Immature natural killer cell (primary cell): Measurements from ENCODE around the gene GPC6. TPM values are rescaled to one million over a fixed set of nuclear protein-coding genes. Genes with fewer than 3 reads are reported as not detected.

ENCODE experiments used
- DNase-seq, 3 donors: peaks; one replicate each; pipeline ENCODE4 v3.0.0; 2022; ENCODE audit warnings: mixed read lengths in 1 of 3
- H3K27ac Mint-ChIP-seq, 6 donors: one replicate each; pipeline ENCODE4 v1.8.0; 2020; ENCODE audit warnings: mixed read lengths in 6 of 6, mild to moderate bottlenecking in 5 of 6, inconsistent platforms in 4 of 6, moderate library complexity in 3 of 6
- H3K27me3 Mint-ChIP-seq, 3 donors: one replicate each; pipeline ENCODE4 v1.8.0; 2020 to 2021; ENCODE audit warnings: low read depth in 3 of 3, mild to moderate bottlenecking in 3 of 3, mixed read lengths in 3 of 3, moderate library complexity in 3 of 3, inconsistent platforms in 1 of 3
- H3K36me3 Mint-ChIP-seq, 3 donors: one replicate each; pipeline ENCODE4 v1.8.0; 2020; ENCODE audit warnings: mixed read lengths in 3 of 3, inconsistent platforms in 2 of 3, mild to moderate bottlenecking in 2 of 3
- H3K4me1 Mint-ChIP-seq, 2 donors: one replicate each; pipeline ENCODE4 v1.8.0; 2020; ENCODE audit warnings: inconsistent platforms in 2 of 2, mild to moderate bottlenecking in 2 of 2, mixed read lengths in 2 of 2, moderate library complexity in 1 of 2
- H3K4me3 Mint-ChIP-seq, 5 donors: one replicate each; pipeline ENCODE4 v1.8.0; 2020; ENCODE audit warnings: mild to moderate bottlenecking in 5 of 5, mixed read lengths in 5 of 5, inconsistent platforms in 3 of 5, moderate library complexity in 3 of 5
- H3K9me3 Mint-ChIP-seq, 6 donors: one replicate each; pipeline ENCODE4 v1.8.0; 2020; ENCODE audit warnings: mild to moderate bottlenecking in 6 of 6, mixed read lengths in 6 of 6, inconsistent platforms in 4 of 6, moderate library complexity in 3 of 6
- polyA plus RNA-seq, 3 donors: library from polyadenylated mRNA; unstranded; fragments of 300-500 nt; fragmentation: Illumina TruSeq; gene quantifications; one replicate each; pipeline ENCODE4 v1.2.3, GENCODE V29; 2021

GPC6 gene
- polyA plus RNA-seq, 3 donors from 2014 or later, result not detected

DNA sequence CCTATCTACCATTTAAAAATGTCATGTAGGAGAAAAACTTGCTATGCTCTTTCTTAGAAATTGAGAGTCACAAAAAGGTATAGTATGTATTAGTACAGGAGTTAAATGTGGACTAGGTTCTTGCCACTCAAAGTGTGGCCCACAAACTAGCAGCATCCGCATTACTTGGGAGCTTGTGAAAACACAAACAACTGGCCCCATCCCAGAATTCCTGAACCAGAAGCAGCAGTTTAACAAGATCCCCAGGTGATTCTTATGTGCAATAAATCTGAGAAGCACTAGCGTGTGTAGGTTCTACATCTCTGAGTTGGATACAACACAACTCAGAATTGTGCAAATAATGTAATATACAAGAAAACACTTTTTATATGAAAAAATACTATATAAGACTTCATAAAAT, 927.0 kb downstream of the GPC6 start:
- H3K4me3 Mint-ChIP-seq, result no peak overlapping the region
- peaks cover 5 to 9% (median 7%) of the 10 kb centered on the region in 3 donors for H3K27me3 Mint-ChIP-seq
- no peaks in the 10 kb centered on the region for H3K4me1 Mint-ChIP-seq
- no peak for DNase-seq
- H3K27ac Mint-ChIP-seq, result no peak overlapping the region
- peaks cover 0 to 5% (median 0%) of the 10 kb centered on the region in 6 donors for H3K9me3 Mint-ChIP-seq
- H3K36me3 Mint-ChIP-seq, result peaks cover 0 to 8% (median 0%) of the 10 kb centered on the region in 3 donors

DNA sequence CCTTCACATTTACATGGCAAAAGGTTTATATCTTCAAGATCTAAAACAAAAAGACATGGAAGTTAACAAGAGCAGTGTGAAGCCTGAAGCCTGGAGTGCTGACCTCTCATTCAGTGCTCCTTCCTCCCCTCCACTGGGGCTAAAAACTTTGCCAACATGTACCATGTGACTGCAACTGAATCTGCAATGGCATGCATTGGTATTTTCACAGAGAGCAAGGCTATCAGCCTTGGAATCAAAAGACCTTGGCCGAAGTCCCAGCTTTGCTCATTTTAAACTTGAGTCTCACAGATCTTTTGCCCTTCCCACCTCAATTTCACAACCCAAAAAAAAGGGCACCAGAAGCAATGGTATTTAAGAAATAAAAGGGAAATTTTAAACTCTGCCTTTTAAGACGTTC, 927.8 kb downstream of the GPC6 start:
- Mint-ChIP-seq H3K36me3 (peaks cover 0 to 8% (median 0%) of the 10 kb centered on the region in 3 donors), H3K27me3 (peaks cover 5 to 9% (median 7%) of the 10 kb centered on the region in 3 donors), H3K9me3 (peaks cover 0 to 5% (median 0%) of the 10 kb centered on the region in 6 donors), H3K27ac (no peak overlapping the region), H3K4me3 (no peak overlapping the region), H3K4me1 (no peaks in the 10 kb centered on the region)
- DNase-seq, result no peak

DNA sequence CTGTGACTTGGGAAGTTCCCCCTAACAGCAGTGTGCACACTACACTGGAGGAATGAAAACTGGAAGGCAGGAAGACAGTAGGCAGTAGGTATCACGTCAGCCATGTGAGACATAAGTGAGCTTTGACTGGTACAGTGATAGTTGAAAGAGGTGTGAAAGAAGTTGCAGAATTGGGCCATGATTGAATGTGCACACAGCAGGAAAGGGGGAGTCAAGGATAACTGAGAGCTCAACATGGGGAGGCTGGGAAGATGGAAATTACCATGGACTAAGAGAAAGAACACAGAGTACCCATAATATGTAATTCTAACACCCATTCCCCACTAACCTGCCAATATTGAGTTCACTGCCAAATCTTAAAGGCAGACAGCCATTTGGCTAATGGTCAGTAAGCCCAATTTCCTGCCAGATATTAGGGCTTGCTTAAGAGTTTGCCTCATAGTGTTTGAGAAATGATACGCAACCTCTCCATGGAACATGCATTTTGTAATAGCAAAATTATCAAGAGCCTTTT, 931.2 kb downstream of the GPC6 start:
- Mint-ChIP-seq H3K27ac (no peak overlapping the region), H3K27me3 (peaks cover 2 to 6% (median 2%) of the 10 kb centered on the region in 3 donors), H3K9me3 (peaks cover 0 to 5% (median 0%) of the 10 kb centered on the region in 6 donors), H3K36me3 (peaks cover 0 to 5% (median 0%) of the 10 kb centered on the region in 3 donors), H3K4me3 (no peak overlapping the region), H3K4me1 (no peaks in the 10 kb centered on the region)
- DNase-seq, result no peak

DNA sequence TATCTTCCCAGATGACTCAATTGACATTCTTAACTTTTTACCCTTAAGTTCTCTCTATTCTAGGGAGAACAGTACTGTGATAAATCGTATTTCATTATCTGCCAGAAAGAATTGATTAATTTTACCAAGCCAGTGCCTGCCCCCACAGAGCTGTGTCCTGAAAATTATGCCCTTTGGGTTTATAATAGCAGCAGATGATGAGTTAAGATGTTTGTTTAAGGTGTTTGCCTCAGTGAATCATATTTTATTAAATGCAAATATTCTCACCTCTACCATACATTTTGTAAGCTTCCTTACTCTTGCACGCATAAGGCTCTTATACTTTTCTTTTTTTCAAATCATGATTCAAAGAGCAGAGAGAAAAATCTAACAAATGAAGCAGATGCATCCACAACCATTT, 934.3 kb downstream of the GPC6 start:
- H3K4me1 Mint-ChIP-seq, result no peaks in the 10 kb centered on the region
- no peaks in the 10 kb centered on the region for H3K36me3 Mint-ChIP-seq
- H3K27ac Mint-ChIP-seq, result no peak overlapping the region
- no peaks in the 10 kb centered on the region for H3K9me3 Mint-ChIP-seq
- peaks cover 2% of the 10 kb centered on the region in 3 donors for H3K27me3 Mint-ChIP-seq
- no peak for DNase-seq
- H3K4me3 Mint-ChIP-seq, result no peak overlapping the region

DNA sequence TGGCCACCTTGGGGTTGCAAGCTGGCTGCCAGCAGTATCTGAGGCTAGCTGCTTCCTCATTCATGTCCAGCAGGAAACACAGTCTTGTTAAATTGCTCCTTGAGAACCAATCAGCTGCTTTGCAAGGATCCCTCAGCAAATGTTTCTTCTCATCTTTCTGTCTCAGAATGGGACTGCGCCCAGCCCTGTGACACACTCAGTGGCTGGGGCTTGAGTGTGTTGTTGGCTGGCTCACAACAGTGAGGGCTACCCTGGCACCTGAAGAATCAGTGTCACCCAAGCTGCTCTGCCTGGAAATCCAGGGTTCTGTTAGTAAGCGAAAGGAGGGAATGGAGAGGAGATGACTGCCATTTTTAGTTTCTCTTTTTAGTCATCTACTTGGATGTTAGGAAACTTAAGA, 935.7 kb downstream of the GPC6 start:
- H3K4me3 Mint-ChIP-seq, result no peak overlapping the region
- H3K4me1 Mint-ChIP-seq, result no peaks in the 10 kb centered on the region
- no peaks in the 10 kb centered on the region for H3K9me3 Mint-ChIP-seq
- no peak overlapping the region for H3K27ac Mint-ChIP-seq
- no peaks in the 10 kb centered on the region for H3K36me3 Mint-ChIP-seq
- peaks cover under 1 to 2% (median 2%) of the 10 kb centered on the region in 3 donors for H3K27me3 Mint-ChIP-seq
- DNase-seq, result no peak

DNA sequence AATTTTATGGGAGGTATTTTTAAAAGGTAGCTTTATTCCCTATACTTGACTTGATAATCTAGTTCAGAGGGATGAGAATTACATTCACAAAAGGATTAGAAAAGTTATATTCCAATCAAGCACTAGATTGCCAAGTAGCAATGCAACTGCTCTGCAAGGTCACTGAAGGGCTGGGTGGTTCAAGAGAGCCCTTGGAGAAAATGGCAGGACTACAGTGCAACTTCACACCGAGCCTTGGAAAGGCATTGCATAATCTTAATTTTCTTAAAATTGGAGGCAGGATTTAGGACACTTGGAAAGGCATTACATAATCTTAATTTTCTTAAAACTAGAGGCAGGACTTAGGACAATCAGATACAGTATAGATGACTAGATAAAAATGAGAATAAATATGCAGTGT, 936.9 kb downstream of the GPC6 start:
- Mint-ChIP-seq H3K4me3 (no peak overlapping the region), H3K9me3 (no peaks in the 10 kb centered on the region), H3K27me3 (peaks cover 0 to 3% (median 0%) of the 10 kb centered on the region in 3 donors), H3K36me3 (no peaks in the 10 kb centered on the region), H3K27ac (no peak overlapping the region), H3K4me1 (no peaks in the 10 kb centered on the region)
- no peak for DNase-seq

DNA sequence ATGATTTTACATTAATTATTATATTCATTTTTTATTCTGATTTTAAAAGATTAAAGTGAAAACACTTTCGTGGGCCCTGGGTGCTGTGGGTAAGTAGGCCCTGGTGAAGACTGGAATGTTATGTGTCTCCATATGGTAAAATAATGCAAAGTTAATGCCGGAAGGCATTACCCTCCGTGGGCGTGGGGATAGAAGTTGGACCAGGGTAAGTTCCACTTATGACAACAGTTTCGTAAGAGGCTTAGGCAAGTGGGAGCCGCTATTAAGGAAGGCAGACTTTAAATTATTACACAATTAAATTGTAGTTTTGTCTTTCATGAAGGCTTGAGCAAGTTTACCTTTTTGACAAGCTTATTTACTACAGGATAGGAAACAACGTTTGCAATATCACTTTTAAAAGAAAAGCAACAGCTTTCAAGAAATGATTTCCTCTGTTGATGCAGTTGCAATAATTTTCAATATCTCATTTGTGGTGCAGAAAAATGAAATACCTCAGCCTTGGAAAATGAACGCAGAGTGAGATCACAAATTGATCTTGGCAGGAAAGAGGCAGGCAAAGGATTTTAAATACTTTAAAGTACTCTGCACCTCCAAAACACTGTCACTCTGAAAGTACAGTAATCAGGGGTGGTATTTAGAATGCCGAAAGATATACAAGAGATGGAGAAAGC, 942.3 kb downstream of the GPC6 start:
- Mint-ChIP-seq H3K4me3 (no peak overlapping the region), H3K27ac (no peak overlapping the region), H3K9me3 (no peaks in the 10 kb centered on the region), H3K27me3 (peaks cover 0 to 8% (median 4%) of the 10 kb centered on the region in 3 donors), H3K36me3 (peaks cover 0 to 4% (median 4%) of the 10 kb centered on the region in 3 donors), H3K4me1 (no peaks in the 10 kb centered on the region)
- DNase-seq, result no peak

DNA sequence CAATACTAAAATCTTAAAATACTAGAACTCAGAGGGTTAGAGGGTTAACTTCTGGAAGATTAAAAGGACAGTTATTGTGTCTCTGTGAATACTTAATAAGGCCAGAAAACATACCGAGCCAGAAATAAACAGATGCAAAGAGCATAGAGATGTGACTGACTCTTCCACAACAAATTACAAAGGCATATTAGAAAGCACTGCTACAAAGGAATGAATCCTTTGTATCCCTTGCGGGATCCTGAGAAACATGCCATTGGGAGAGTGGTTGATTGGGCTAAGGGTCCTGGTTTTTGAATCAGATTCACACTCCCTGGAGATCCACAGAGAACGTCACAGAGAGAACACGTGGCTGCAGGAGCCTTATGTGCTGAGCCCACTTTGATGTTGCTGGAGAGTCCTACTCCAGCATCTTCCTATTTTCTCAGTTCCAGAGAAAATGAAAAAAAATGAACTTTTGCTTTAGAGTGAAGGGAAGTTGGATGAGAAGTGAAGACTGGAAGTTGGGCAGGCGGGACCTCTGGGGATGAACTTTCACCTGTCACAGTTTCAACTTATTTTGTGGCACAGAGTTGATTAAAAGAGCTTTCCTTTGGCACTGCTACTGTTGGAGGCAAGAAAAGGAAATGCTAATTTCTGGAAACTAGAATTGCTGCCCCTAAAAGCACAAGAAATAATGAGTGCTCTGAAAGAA, 943.0 kb downstream of the GPC6 start:
- H3K36me3 Mint-ChIP-seq, result peaks cover 0 to 4% (median 4%) of the 10 kb centered on the region in 3 donors

DNA sequence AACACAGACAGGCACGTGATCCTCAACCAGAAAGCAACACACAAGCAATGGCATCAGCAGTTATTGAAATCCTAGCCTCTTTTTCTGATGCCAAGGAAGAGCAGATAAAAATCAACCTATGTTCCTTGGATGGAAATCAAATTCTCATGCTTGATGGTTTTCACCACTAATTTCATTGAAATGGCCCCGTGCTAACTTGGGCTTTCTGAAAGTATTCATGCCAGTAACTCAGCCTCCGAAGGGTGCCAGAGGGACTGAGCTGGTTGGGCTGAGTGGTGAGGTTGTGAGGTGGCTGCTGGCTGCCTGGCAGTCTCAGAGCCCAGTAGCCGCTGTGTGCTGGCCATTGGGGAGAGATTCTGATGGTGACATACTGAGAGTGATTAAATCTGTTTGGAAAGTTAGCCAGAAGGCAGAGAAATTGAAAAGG, 943.6 kb downstream of the GPC6 start:
- Mint-ChIP-seq H3K4me3 (no peak overlapping the region), H3K9me3 (no peaks in the 10 kb centered on the region), H3K27me3 (peaks cover 2 to 8% (median 4%) of the 10 kb centered on the region in 3 donors), H3K27ac (no peak overlapping the region), H3K4me1 (no peaks in the 10 kb centered on the region), H3K36me3 (peaks cover 0 to 4% (median 4%) of the 10 kb centered on the region in 3 donors)
- DNase-seq, result no peak

More for the DNA sequence above, 943.0 kb downstream of the GPC6 start:
- Mint-ChIP-seq H3K27ac (no peak overlapping the region), H3K9me3 (no peaks in the 10 kb centered on the region), H3K4me3 (no peak overlapping the region), H3K4me1 (no peaks in the 10 kb centered on the region), H3K27me3 (peaks cover 0 to 8% (median 4%) of the 10 kb centered on the region in 3 donors)
- DNase-seq, result no peak

DNA sequence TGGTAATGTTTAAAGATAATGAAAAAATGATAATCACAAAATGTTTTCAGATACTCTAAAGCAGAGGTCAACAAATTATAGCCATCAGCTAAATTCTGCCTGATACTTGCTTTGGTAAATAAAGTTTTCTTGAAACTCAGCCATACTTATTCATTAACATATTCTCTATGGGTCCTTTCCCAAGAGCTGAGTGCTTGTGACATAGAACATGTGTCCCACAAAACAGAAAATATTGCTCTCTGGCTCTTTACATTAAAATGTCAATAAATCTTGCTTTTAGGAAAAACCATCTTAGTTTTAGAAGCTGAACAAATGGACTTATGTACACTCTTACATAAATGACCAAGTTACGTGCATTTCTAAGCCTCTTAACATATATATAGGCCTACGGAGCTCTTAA, 945.8 kb downstream of the GPC6 start:
- Mint-ChIP-seq H3K27me3 (peaks cover 2 to 7% (median 4%) of the 10 kb centered on the region in 3 donors), H3K36me3 (peaks cover 0 to 4% (median 4%) of the 10 kb centered on the region in 3 donors), H3K4me1 (peaks cover 0 to 8% of the 10 kb centered on the region in 2 donors), H3K27ac (no peak overlapping the region), H3K4me3 (no peak overlapping the region), H3K9me3 (no peaks in the 10 kb centered on the region)
- DNase-seq, result no peak

DNA sequence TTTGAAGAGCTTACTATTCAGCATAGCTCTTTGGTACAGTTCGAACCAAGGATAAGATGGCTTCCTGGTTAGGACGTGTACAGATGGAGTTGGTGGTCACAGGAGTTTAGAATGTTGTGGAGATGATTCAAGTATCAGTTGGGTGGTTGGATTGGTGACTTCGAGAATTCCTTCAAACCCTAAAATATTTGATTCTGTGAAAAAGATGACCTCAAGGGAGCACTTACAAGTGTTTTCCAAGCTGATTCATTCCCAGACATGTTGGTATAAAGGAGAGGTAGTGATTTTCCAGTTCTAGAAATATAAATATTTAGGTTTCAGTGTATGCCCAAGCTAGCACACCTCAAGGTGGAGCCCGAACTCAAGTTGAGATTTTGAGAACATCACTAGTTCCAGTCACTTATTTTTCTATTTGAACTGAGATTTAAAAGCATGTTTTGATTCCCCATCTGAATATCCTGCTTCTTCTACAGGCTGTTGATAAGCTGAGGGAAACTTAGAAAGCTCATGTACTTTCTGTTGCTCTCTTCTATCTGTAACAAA, 946.8 kb downstream of the GPC6 start:
- H3K27me3 Mint-ChIP-seq, result peaks cover 2 to 5% (median 4%) of the 10 kb centered on the region in 3 donors
- DNase-seq, result no peak
- H3K4me3 Mint-ChIP-seq, result no peak overlapping the region
- H3K27ac Mint-ChIP-seq, result no peak overlapping the region
- no peaks in the 10 kb centered on the region for H3K9me3 Mint-ChIP-seq
- H3K36me3 Mint-ChIP-seq, result peaks cover 0 to 4% (median 4%) of the 10 kb centered on the region in 3 donors
- peaks cover 0 to 8% of the 10 kb centered on the region in 2 donors for H3K4me1 Mint-ChIP-seq

DNA sequence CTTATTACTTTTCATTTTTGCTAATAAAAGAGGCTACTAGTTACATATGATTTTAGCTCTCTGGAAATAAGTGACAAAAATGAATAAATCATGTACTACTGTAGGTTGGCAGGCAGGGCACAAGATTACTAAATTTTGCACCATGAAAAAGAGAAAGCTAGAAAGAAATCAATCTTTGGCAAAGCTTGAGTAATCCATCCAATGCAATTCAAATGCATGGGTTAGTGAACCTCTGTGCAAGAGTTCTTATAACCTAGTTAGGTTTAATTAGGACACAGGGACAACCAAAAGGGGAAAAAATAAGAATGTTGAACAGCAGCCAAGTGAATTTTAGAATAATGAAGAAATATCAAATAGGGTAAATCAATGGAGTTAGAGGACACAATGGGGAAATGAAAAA, 947.4 kb downstream of the GPC6 start:
- Mint-ChIP-seq H3K27ac (no peak overlapping the region), H3K36me3 (peaks cover 0 to 4% (median 4%) of the 10 kb centered on the region in 3 donors), H3K27me3 (peaks cover 2 to 5% (median 4%) of the 10 kb centered on the region in 3 donors), H3K4me3 (no peak overlapping the region), H3K9me3 (no peaks in the 10 kb centered on the region), H3K4me1 (peaks cover 0 to 8% of the 10 kb centered on the region in 2 donors)
- no peak for DNase-seq

DNA sequence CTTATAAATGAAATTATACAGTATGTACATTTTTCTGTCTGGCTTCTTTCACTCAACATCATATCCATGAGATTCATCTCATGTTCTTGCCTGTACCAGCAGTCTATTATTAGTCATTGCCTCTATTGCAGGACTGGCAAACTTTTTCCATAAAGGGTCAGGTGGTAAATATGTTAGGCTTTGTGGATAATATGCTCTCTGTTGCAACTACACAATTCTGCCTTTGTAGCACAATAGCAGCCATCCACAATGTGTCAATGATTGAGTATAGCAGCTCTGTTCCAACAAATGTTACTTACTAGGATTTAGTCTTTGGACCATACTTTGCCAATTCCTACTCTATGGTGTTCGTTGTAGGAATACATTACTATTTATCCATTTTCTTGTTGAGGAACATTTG, 948.5 kb downstream of the GPC6 start:
- Mint-ChIP-seq H3K36me3 (no peaks in the 10 kb centered on the region), H3K27ac (no peak overlapping the region), H3K4me1 (peaks cover 0 to 8% of the 10 kb centered on the region in 2 donors), H3K4me3 (no peak overlapping the region), H3K9me3 (no peaks in the 10 kb centered on the region), H3K27me3 (peaks cover 4 to 5% (median 4%) of the 10 kb centered on the region in 3 donors)
- no peak for DNase-seq

DNA sequence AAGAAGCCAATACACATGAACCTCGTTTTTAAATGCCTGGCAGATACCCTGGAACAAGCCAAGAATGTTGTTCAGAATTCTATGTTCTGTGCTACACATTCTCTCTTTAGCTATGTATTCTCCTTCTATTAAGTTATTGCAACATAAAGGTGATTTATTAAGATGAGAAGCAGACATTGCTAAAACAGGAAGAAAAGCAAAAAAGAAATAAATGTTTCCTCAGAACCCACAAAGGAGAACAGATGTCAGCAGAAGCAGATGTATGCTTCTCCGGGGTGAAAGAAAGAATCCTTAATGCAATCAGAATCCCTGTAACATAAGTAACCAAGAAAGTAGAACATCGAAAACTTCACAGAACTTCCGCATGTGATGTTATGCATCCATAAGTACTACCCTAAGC, 950.0 kb downstream of the GPC6 start:
- no peaks in the 10 kb centered on the region for H3K36me3 Mint-ChIP-seq
- no peak overlapping the region for H3K27ac Mint-ChIP-seq

More for the DNA sequence above, 950.0 kb downstream of the GPC6 start:
- Mint-ChIP-seq H3K9me3 (no peaks in the 10 kb centered on the region), H3K4me1 (peaks cover 0 to 8% of the 10 kb centered on the region in 2 donors), H3K4me3 (no peak overlapping the region), H3K27me3 (peaks cover 4 to 5% (median 4%) of the 10 kb centered on the region in 3 donors)
- DNase-seq, result no peak
